H1 (cell line): Measurements from ENCODE around the gene BMF. TPM values are rescaled to one million over a fixed set of nuclear protein-coding genes. Genes with fewer than 3 reads are reported as not detected.

Experiments
- USF2 ChIP-seq: IDR thresholded peaks from 2 replicates; pipeline ENCODE4 v1.6.1; 2011; ENCODE audit warnings: low read length, improper control_type of control experiment
- polyA plus RNA-seq, 7 experiments: library from polyadenylated mRNA; depleted of rRNA in 3 of 7; stranded (reverse) in 5 of 7; unstranded in 2 of 7; fragments of >200 nt in 5 of 7; fragments of 200-250 nt in 2 of 7; gene quantifications; 1 replicate in 5 of 7; 2 replicates in 1 of 7; 4 replicates in 1 of 7; pipeline versions ENCODE4 v1.2.1 to v1.2.3, GENCODE V29; 2011 to 2013; ENCODE audit warnings: missing spikeins in 2 of 7, mixed read lengths in 2 of 7
- total RNA-seq: library from RNA; stranded (reverse); fragmentation: NEBNext Ultra II Directional; extraction: Animal tissue kit (Norgen Biotek cat#: 25700); gene quantifications from 2 replicates; pipeline ENCODE4 v1.2.1, GENCODE V29; 2021

Gene BMF
- total and polyA plus RNA-seq, 2 of the 8 experiments (the other 6 are each of a cell fraction or from before 2014, with no cell fraction given) = 21.2 to 24.2 TPM

- TF ChIP-seq USF2 = no peak
- TF ChIP-seq, all 59 proteins: peak for 3
Observed at GRCh38 chr15:40137303-40138200, 28.9 kb upstream of the BMF start (continued).
